A172 (cell line): Measurements from ENCODE around the gene RNF182. TPM values are rescaled to one million over a fixed set of nuclear protein-coding genes. Genes with fewer than 3 reads are reported as not detected.
A peak's percentile ranks its signal among the peaks of the same experiment; 100 is the strongest.
"Not testable (repeated sequence)": the region's sequence is repeated elsewhere in the genome, so short reads cannot be mapped to it uniquely, and the experiment has no call there.

ENCODE experiments used
- DNase-seq: peaks from one replicate; pipeline ENCODE4 v3.0.0-alpha.2; 2015; ENCODE audit warnings: low spot score
- total RNA-seq: library from RNA; depleted of rRNA; stranded (reverse); fragments of >200 nt; shearing (Covaris generic); gene quantifications from 2 replicates; pipeline ENCODE4 v1.2.3, GENCODE V29; 2014

The RNF182 gene
- total RNA-seq, 1 experiment from 2014 or later: 13.0 TPM

DNA sequence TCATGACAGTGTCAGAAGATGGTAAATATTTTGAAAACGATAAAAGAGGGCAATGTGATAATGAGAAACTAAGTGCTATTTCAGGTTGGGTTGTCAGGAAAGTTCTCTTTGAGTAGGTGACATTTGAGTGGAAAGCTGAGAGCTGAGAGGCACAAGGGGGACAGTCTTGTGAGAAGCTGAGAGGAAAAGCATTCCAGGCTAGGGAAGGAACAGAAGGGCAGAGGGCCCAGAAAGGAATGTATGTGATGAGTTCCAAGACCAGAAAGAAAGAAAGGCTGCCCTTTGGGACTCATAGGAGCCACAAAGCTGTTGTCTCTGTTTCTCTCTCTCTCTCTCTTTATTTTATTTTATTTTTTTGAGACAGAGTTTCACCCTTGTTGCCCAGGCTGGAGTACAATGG, 7.6 kb upstream of the RNF182 start:
- DNase-seq: no peak

DNA sequence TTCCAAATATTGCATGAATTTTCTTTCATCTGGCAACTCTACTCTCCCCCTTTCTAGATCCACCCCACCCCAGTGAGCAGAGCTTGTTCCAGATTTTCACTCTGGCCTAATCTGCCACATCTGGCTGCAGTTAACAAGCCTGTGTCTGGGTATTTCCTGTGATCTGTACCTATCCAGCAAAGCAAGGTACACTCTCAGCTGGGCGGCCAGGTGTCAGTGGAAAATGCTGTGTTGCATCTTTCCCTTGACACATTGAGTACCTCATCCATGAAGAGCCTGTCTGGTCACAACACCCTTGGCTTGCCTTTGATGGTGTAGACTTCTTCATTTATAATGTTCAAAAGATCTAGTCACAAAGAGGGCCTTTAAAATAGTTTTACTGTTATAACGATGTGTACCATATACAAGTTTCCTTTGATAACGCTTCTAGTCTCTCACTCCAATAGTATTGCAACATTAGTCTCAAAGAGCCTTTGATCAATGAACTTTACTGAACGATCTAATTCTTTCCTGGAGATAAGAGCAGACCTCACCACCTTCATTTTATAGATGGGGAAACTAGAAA, 6.0 kb upstream of the RNF182 start:
- DNase-seq: no peak

DNA sequence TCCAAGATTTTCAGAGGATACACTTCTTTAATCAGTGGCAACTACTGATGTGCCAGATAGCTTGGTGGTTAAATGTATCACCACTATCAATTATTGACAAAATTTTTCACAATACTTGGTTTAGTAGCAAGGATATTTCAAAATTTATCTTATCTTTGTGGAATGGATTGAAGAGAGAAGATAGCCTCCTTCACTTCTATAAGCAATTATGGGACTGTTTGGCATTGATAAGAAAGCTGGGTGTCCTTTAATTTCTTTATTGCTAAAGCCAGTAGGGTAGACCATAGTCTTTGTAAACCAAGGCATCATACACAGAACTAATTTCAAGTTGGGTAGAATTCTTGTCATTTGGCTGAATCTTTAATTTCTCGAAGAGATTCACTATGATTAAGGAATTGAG, 4.9 kb upstream of the RNF182 start:
- DNase-seq: no peak

DNA sequence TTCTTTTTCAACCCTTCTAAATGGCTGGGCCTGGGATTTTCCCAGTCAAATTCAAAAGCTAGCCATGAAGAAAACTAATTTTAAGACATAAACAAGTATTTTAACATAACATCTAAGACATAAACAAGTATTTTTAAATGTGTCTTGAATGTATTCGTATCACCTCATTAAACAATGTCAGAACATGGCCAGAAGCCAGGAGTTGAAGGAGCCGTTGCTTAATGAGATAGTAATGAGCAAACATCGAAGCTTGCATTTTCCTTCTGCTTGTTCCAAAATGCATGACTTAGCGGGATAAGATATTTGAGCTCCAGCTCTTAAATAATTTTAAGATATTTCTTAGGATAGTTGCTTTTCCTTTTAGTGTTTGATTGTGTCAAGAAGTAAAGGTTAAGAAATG, 4.2 kb upstream of the RNF182 start:
- no peak for DNase-seq

DNA sequence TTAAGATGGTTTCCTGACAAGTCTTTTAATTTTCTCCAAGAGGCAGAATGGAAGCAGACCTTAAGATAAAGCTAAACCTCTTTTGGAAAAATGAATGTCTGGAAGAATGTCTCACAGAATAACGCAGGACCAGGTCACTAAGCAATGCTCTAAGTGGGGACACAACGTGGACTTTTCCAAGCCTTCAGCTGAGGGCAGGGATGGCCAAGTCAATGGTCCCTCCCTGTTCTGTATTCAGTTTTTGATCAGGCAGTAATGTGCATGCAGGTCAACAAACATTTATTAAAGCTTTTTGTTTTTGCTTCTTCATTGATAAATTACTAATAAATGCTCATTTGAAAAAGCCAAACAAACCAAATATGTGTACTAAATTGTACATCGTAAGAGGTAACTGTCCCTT, 2.0 kb upstream of the RNF182 start:
- DNase-seq: no peak

DNA sequence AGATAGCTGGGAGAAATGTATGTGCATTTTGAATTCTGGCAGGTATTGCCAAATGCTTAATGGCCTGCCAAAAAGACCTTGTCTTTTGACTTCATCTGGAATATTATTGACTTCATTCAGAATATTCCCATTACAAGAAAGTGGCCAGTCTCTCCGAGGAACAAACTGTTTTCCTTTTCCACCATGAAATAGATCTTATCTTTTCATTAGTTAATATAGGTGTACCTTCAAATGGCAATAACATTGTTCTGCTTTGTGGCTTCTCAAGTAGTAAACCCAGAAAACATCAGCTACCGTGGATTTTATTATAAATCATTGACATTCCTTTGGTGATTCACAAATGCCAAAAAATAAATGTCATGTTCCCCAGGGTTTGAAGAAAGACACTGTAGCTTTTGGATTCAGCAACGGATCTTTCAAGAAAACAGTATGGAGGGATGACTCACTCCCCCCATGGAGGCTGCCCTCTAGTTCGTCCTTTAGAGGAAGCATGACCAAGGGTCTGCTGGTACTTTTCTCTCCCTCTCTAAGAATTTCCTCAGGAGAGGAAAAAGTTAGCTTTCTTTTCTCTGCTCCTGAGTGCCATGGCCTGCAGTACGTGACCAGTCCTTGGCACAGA, 1.1 kb upstream of the RNF182 start:
- no peak for DNase-seq

DNA sequence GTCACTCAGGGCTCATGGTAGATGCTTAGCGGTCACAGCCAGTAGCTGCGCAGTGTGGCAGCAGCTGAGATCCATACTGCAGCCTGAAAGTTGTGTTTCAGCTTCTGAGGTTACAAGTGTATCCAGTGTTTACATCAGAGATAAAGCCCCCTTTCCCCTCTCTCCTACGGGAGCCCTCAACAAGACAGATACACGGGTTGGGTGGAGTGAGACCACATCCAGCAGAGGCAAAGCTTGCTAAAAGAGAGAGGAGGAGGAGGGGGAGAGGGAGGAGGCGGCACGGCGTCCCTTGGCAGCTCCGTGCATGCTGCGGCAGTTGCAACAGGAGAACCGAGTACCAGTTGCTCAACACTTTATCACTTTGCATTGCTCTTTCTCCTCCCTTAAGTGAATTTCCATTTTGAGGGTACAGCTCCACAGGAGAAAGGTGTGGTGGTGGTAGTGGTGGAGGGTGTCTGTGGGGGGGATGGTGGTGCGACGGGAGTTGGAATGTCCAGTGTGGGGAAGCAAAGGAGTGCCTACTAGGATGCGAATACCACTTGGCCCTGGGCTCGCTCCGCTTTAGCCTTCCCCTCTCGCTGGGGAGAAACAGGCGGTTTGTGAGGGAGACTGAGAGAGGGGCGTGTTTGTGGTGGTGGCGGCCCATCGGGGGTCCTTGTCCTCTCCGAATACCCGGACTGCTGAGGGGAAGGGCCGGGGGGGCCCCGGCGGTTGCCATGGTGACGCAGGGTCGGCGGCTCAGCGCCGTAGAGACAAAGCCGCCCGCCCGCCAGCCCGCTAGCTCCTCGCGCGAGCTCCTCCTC, 405 bp upstream of the RNF182 start:
- peak; percentile 50 for DNase-seq

DNA sequence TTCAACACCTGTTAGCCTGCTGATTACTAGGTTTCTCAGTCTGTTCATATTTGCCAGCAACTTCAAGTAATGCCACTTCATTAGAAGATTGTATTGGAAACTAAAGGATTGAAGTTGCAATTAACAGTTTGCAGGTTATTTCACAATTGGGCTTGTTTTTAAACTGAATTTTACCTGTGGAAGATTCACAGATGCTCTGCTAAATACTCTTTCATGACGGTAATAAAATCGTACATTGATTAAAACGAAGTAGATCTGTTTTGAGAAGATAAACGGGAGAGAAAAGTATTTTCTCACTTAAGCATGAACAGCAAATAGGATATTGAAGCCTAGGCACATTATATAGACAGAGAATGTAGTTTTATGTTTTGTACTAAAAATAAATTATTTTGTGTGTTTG, 1.6 kb downstream of the RNF182 start:
- DNase-seq: no peak

DNA sequence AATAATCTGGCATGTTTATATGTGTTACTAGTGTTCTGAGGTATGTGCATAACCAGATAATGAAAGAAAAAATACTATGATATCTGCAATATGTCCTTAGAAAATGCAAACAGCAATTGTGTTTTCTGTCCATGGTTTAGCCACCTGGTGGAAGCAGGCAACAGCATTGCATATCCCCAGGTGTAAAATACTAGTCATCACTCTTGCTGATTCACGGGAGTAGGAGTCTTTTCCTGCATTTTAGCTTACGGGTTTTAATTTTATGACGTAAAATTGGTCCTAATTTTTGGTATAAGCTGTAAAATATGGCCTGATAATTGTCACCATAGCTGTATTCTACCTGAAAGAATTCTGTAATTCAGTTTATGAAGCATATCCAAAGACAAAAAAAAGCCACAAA, 2.5 kb downstream of the RNF182 start:
- DNase-seq: no peak

DNA sequence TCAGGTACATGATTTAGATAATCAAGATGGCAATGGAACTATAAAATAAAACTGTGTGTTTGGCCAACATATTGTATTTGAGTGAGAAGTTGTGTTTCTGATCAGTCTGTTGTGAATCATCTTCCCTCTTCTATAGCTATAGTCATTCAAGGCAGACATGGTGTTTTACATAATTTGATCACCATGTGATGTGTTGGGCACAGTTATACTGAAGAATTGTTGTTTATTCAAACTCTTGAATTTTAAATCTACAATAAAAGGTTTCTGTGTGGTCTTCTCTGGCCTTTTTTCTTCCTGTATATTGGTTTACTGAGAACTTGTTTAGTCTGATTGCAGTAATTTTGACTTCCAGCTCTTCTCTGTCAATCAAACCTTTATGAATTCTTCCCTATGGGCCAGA, 4.4 kb downstream of the RNF182 start:
- no peak for DNase-seq

DNA sequence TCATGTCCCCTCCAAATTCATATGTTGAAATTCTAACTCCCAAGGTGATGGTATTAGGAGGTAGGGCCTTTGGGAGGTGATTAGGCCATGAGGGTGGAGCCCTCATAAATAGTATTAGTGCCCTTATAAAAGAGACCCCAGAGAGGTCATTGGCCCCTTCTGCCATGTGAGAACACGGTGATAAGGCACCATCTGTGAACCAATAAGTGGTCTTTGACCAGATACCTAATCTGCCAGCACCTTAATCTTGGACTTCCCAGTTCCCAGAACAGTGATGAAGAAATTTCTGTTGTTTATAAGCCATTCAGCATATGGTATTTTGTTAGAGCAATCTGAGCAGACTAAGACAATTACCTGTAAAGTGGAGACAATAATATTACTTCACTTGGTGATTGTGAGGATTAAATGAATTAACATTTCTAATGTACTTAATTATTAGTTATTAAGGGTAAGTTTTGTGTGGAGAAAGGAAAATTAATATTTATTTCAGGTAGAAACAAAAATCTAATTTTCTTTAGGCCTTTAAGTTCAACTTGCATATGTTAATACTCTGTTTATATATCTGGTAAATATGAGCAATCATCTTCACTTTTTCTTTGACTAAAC, 7.1 kb downstream of the RNF182 start:
- no peak for DNase-seq

DNA sequence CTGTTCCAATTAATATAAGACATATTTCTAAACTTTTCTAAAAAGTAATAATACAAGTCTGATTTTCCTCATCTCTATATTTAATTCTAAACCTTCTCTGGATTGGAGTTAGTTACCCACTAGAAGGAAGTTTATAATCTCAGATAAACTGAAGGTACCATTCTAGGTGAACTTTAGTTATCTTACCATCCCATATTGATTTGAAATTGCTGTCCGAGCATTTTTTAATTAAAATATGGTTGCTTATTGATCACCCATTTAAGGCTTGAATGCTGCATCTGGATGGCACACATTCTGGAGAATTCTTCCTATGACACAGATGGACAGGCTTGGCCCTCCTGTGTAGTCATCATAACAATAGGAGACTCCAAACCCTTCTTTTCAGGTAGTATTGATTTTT, 8.0 kb downstream of the RNF182 start:
- DNase-seq: no peak

DNA sequence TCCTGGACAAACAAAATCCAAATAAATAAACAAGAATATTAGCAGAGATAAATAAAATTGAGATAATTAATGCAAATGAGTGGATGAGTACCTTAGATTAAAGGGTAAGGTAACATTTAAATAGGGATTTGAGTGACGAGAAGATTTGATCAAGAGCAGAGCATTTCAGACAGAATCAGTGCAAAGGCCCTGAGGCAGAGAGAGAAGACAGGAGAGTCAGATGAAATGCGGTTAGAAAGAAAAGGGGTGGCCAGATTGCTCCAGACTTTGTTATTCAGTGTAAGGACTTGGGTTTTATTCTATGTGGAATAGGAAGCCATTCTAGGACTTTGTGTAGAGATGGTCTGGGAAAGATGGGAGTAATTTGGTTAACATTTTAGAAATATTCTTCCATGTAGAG, 10.0 kb downstream of the RNF182 start:
- DNase-seq: no peak

DNA sequence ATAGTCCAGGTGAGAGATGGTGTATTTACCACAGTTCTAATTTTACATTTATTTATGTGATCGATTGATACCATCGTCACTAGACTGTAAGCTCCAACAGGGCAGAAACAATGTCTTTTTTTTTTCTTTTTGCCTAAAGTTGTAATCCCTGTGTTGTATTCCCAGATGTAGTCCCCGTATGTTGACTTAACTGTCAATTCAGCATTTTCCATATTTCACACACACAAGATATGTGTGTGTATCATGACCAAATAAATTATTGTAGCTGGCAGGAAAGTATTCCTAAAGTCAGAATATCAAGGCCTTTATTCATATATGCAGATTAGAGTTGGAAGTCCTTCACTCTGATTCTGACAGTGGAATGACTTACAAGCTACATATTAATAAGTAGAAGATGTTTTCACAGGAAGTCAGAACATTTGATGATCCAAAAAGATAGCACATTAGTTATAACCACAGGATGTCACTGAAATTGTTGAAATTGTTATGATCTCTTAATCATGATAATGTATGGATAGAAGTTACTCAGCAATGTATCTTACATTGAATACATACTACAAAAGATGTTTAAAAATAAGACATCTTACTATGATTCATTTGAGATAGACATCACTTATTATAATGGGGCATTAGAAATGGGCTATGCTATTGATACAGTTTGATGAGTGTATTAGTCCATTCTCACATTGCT, 10.6 kb downstream of the RNF182 start:
- DNase-seq: no peak

DNA sequence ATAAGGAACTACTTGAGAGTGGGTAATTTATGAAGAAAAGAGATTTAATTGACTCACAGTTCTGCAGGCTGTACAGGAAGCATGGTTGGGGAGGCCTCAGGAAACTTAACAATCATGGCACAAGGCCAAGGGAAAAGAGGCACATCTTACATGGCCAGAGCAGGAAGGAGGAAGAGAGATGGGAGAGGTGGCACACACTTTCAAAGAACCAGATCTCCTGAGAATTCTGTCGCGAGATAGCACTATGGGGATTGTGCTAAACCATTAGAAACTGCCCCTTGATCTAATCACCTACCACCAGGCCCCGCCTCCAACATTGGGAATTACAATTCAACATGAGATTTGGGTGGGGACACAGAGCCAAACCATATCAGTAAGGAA, 11.1 kb downstream of the RNF182 start:
- not testable (repeated sequence) for DNase-seq

DNA sequence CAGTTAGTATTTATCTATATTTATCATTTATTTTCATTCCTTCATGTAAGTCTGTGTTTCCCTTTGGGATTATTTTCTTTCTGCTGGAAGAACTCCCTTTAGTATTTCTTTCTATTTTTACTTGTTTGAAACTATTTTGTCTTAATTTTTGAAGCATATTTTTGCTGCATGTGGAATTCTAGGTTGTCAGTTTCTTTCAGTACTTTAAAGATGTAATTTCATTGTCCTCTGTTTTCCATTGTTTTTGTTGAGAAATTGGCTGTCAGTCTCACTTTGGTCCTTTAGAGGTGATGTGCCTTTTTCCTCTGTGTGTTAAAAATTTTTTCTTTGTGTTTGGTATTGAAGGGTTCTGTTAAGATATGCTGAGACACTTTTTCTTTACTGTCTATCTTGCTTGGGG, 17.1 kb downstream of the RNF182 start:
- no peak for DNase-seq

DNA sequence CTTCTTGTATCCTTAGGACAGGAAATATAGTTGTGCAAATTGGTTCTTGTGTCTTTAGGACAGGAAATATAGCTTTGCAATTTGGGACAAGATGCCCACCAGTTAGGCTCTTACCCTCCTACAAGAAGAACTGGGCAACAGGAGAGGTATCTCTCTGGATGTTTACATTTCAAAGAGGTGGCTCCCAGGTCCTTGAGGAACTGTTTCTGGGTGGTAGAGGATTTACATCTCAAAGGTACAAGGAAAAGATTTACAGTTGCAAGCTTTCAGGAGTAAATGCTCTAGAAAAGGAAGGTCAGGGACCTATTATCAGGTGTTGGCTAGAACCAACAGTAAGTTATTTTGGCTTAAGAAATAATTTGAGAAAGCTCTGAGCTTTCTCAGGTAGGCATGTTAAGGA, 19.2 kb downstream of the RNF182 start:
- no peak for DNase-seq

DNA sequence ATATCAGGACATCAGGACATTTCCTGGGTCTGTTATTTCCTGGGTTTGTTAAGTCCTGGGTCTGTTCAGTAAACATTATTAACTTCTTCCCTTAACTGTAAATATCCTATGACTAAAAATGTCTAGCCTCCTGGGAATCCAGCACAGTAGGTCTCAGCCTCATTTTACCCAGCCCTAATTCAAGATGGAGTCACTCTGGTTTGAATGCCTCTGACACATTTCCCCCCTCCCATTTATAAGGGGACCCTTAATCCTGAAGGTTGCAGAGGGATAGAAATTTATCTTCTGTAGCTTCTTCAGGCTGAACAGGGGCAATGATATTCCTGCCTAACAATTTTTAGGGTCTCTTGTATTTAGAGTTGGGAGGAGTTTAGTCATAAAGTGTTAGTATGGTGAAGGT, 21.8 kb downstream of the RNF182 start:
- no peak for DNase-seq

DNA sequence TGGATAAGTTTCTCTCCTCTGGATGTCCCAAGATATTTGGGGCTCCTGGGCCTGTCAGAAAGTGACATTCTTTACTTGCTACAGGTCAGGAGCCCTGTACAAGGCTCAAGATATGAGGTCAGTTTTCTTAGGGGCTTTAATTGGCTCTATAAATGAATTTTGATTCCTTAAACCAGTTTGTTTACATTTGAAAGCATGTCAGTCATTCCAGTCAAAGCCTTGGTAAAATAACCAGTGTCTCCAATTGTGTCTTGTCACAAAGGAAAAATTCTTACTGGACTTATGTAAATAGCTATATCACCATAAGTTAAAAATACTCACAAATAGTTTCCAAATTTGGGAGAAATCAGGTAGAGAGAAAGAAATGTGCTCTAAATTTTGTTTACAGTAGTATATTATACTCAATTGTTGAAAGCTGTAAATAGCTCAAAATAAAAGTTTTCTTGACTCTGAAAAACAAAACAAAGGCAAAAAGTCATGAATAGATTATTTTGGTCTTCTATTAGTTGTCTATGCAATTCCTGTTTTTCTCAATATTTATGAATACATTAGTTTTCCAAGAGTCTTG, 22.9 kb downstream of the RNF182 start:
- DNase-seq: no peak

DNA sequence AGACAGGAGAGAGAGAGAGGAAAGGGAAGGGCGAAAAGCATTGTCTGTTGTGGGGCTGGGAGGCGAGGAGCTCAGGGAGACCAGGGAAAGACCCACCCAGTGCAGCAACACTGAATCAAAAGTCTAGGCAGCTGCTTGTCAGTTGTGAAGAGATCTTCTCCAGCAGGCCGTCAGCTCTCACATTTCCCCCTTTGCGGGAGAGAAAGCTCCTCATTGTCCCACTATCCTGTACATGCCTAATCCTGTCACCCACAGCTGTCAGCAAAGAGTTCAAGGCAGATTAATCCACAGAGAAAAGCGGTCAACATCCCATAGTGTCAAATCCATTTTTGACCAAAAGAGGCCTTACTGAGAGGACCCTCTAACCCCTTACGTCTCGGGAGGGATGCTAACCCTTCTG, 27.3 kb downstream of the RNF182 start:
- no peak for DNase-seq

DNA sequence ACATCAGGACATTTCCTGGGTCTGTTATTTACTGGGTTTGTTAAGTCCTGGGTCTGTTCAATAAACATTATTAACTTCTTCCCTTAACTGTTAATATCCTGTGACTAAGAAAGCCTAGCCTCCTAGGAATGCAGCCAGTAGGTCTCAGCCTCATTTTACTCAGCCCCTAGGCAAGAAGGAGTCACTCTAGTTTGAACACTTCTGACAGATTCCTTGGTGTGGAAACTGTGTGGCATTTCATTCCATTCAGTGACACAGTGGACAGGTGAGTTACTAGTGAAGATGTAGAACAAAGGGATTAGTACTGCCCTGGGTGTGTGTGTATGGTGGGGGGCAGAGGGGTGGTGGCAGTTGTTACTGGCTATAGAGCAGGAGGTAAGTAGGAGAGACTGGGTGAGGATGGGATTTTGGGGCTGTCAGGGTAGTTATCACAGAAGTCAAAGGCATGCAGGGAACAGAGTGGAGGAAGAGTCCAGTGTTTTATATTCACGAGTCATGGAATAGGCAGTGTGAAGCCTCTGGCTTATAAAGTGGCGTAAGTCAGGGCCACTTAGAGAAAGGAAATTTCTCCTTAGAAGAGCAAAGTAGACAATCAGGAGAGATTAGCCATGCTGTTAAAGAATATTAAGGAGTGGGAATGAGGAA, 28.4 kb downstream of the RNF182 start:
- peak; percentile 22 for DNase-seq
